Transverse colon (tissue), 3 donors: ENCODE measurements around the gene DGKZ.

ENCODE experiments used
- EP300 ChIP-seq: sonication (generic); formaldehyde crosslinking; IDR thresholded peaks from one replicate; pipeline ENCODE4 v1.6.1; 2017; ENCODE audit warnings: antibody characterized with exemption, low read depth
- POLR2A ChIP-seq: fragments of 450-650 bp; IDR thresholded peaks from one replicate; pipeline ENCODE4 v1.6.1; 2016; ENCODE audit warnings: antibody characterized with exemption, mild to moderate bottlenecking, moderate library complexity
- TF ChIP-seq, protein P1 (sequence below), 5 experiments: fragments of 200-600 bp in 3 of 5; fragments of 450-650 bp in 2 of 5; sonication (generic) in 3 of 5; IDR thresholded peaks; 1 replicate in 2 of 5; 2 replicates in 3 of 5; pipeline ENCODE4 v1.5.1; 2016 to 2017; ENCODE audit warnings: antibody characterized with exemption in 5 of 5, inconsistent platforms in 3 of 5, mild to moderate bottlenecking in 2 of 5, moderate library complexity in 1 of 5

DNA sequence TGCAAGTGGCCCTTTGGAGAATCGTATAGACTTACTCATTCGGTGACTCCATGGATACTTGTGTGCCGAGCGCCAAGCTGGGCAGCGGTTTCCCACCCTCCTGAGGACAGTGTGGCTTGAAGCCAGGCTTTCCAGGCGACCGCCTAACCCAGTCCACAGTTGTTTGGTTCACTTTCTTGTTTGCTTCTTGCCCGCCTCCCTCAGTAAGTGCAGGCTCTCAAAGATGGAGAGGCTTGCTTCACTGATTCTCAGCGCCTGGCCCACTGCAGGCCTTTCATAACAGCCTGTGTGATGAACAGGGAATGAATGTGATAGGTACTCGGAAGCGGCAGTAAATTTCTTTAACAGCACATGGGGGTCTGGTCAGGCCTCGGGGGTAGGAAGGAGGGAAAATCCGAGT is 23.0 kb downstream of the DGKZ start:
- TF ChIP-seq, protein P1, sequence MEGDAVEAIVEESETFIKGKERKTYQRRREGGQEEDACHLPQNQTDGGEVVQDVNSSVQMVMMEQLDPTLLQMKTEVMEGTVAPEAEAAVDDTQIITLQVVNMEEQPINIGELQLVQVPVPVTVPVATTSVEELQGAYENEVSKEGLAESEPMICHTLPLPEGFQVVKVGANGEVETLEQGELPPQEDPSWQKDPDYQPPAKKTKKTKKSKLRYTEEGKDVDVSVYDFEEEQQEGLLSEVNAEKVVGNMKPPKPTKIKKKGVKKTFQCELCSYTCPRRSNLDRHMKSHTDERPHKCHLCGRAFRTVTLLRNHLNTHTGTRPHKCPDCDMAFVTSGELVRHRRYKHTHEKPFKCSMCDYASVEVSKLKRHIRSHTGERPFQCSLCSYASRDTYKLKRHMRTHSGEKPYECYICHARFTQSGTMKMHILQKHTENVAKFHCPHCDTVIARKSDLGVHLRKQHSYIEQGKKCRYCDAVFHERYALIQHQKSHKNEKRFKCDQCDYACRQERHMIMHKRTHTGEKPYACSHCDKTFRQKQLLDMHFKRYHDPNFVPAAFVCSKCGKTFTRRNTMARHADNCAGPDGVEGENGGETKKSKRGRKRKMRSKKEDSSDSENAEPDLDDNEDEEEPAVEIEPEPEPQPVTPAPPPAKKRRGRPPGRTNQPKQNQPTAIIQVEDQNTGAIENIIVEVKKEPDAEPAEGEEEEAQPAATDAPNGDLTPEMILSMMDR (IDR thresholded peaks at IDR 0.05): no peak
- no peak for TF ChIP-seq EP300
- no peak for TF ChIP-seq POLR2A
